CD4-positive, alpha-beta T cell (primary cell): ENCODE measurements around the gene ZNF516. TPM values are rescaled to one million over a fixed set of nuclear protein-coding genes. Genes with fewer than 3 reads are reported as not detected.

Experiments
- ATAC-seq: fragments of 200-7000 bp; cut with Tn5 transposase; one replicate; pipeline ENCODE4 v1.10.0; 2022; ENCODE audit warnings: mild to moderate bottlenecking; ENCODE audit not compliant: poor library complexity
- CTCF ChIA-PET: fragments of 350-600 bp; sonication (Branson Sonifier 250); formaldehyde crosslinking; loops from one replicate; lab custom pipeline; 2021; ENCODE audit warnings: antibody characterized with exemption, inconsistent platforms; lab: Charles Lee
- POLR2A ChIA-PET: fragments of 350-600 bp; sonication (Branson Sonifier 250); formaldehyde crosslinking; loops from one replicate; lab custom pipeline; 2021; ENCODE audit warnings: antibody characterized with exemption, inconsistent platforms; lab: Charles Lee
- DNase-seq, 14 experiments: peaks; one replicate each; pipeline ENCODE4 v3.0.0-alpha.2; 2013 to 2020; ENCODE audit warnings: mixed read lengths in 2 of 14
- H3K27ac ChIP-seq, 2 donors: one replicate each; pipeline versions ENCODE4 v1.5.1 to v1.7.0; 2013; ENCODE audit warnings: low read length in 2 of 2, low read depth in 1 of 2, mild to moderate bottlenecking in 1 of 2
- H3K27me3 ChIP-seq, 2 experiments: 1 replicate in 1 of 2; 2 replicates in 1 of 2; pipeline versions ENCODE4 v1.6.1 to v1.7.0; 2013; ENCODE audit warnings: low read length in 2 of 2, control low read depth in 1 of 2, mild to moderate bottlenecking in 1 of 2, moderate library complexity in 1 of 2; ENCODE audit not compliant: insufficient read depth in 2 of 2, control insufficient read depth in 1 of 2
- H3K36me3 ChIP-seq: one replicate; pipeline ENCODE4 v1.6.1; 2013; ENCODE audit warnings: low read length, control low read depth; ENCODE audit not compliant: insufficient read depth
- H3K4me1 ChIP-seq: one replicate; pipeline ENCODE4 v1.6.1; 2013; ENCODE audit warnings: low read length, control low read depth; ENCODE audit not compliant: insufficient read depth
- H3K4me3 ChIP-seq: one replicate; pipeline ENCODE4 v1.5.1; 2013; ENCODE audit warnings: mild to moderate bottlenecking, low read length, moderate library complexity
- H3K9me3 ChIP-seq, 2 experiments: 1 replicate in 1 of 2; 2 replicates in 1 of 2; pipeline versions ENCODE4 v1.6.1 to v1.7.0; 2013; ENCODE audit warnings: low read length in 2 of 2, mild to moderate bottlenecking in 2 of 2, control low read depth in 1 of 2, moderate library complexity in 1 of 2; ENCODE audit not compliant: control insufficient read depth in 1 of 2, insufficient read depth in 1 of 2
- H3K27ac Mint-ChIP-seq: one replicate; pipeline ENCODE4 v1.8.0; 2020; ENCODE audit warnings: mixed read lengths
- H3K27me3 Mint-ChIP-seq: one replicate; pipeline ENCODE4 v1.8.0; 2021; ENCODE audit warnings: mixed read lengths
- H3K36me3 Mint-ChIP-seq: one replicate; pipeline ENCODE4 v1.8.0; 2021; ENCODE audit warnings: low read depth, mixed read lengths
- H3K4me1 Mint-ChIP-seq: one replicate; pipeline ENCODE4 v1.8.0; 2021; ENCODE audit warnings: low read depth, mixed read lengths
- H3K4me3 Mint-ChIP-seq: one replicate; pipeline ENCODE4 v1.8.0; 2020; ENCODE audit warnings: mild to moderate bottlenecking, mixed read lengths
- H3K9me3 Mint-ChIP-seq: one replicate; pipeline ENCODE4 v1.8.0; 2020; ENCODE audit warnings: mixed read lengths
- CTCF ChIP-seq: fragments of 200-600 bp; IDR thresholded peaks from one replicate; pipeline ENCODE4 v1.8.0; 2022; ENCODE audit warnings: antibody characterized with exemption, mild to moderate bottlenecking
- intact Hi-C, 2 experiments: fragments of 100-400 bp; cut with DNase I in 1 of 2; cut with micrococcal nuclease in 1 of 2; formaldehyde crosslinking; loops; one replicate each; pipeline versions ENCODE4 v1.15.1 to v1.9.0; 2023 to 2025; cut with DNase I, micrococcal nuclease
- total RNA-seq, 174 experiments: library from RNA in 2 of 174; stranded (reverse) in 2 of 174; gene quantifications; one replicate each; pipeline ENCODE4 v1.2.3 and lab custom pipeline; 2021 to 2026

ZNF516 gene
- total RNA-seq, 2 experiments from 2014 or later = 22.4 to 29.3 TPM

DNA sequence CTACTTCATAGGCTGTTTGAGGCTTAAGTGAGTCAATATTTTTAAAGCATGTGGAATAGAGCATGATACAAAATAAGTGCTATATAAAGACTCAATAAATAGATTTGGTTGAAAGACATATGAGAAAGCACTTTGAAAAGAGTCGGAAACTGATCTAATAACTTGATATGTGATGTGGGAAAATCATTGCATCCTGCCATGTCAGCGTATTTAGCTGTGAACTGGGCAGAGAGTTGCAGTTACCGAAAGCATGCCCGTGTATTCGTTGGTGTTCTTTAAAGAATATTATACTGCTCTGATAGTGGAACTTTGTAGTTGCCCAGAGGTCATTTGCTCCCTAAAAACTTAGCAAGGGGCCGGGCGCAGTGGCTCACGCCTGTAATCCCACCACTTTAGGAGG, 37.8 kb upstream of the ZNF516 start:
- ATAC-seq = no peak
- intact Hi-C loops = no loop called here
- ChIA-PET CTCF (no interaction called here), POLR2A (no interaction called here)
- Histone ChIP-seq H3K27me3 (peaks cover 2 to 4% of the 10 kb centered on the region in 2 experiments), H3K9me3 (no peaks in the 10 kb centered on the region), H3K27ac (no peak overlapping the region), H3K36me3 (no peaks in the 10 kb centered on the region), H3K4me1 (peaks cover 7% of the 10 kb centered on the region), H3K4me3 (no peak overlapping the region)
- peaks cover 18% of the 10 kb centered on the region for H3K27me3 Mint-ChIP-seq
- no peak overlapping the region for H3K27ac Mint-ChIP-seq
- no peak for TF ChIP-seq CTCF
- H3K4me1 Mint-ChIP-seq = peaks cover 7% of the 10 kb centered on the region
- H3K4me3 Mint-ChIP-seq = no peak overlapping the region
- no peak for DNase-seq
- H3K36me3 Mint-ChIP-seq = no peaks in the 10 kb centered on the region
- no peaks in the 10 kb centered on the region for H3K9me3 Mint-ChIP-seq

- no peaks in the 10 kb centered on the region for H3K36me3 ChIP-seq
- TF ChIP-seq CTCF = no peak
- H3K4me1 ChIP-seq = peaks cover 7% of the 10 kb centered on the region
- ChIA-PET CTCF (no interaction called here), POLR2A (no interaction called here)
- Mint-ChIP-seq H3K4me1 (peaks cover 7% of the 10 kb centered on the region), H3K27ac (no peak overlapping the region), H3K27me3 (peaks cover 36% of the 10 kb centered on the region), H3K9me3 (no peaks in the 10 kb centered on the region), H3K4me3 (no peak overlapping the region), H3K36me3 (no peaks in the 10 kb centered on the region)
- H3K9me3 ChIP-seq = no peaks in the 10 kb centered on the region
- H3K27me3 ChIP-seq = peaks cover 4 to 5% of the 10 kb centered on the region in 2 experiments
- no peak overlapping the region for H3K4me3 ChIP-seq
- ATAC-seq (no peak), DNase-seq (no peak)
- no peak overlapping the region for H3K27ac ChIP-seq
- intact Hi-C loops = no loop called here
Measured at GRCh38 chr18:76530846-76531245, 35.8 kb upstream of the ZNF516 start.

GRCh38 chr18:76530391-76530790, 35.3 kb upstream of the ZNF516 start:
- Histone ChIP-seq H3K36me3 (no peaks in the 10 kb centered on the region), H3K27ac (no peak overlapping the region), H3K4me3 (no peak overlapping the region), H3K4me1 (peaks cover 7% of the 10 kb centered on the region), H3K9me3 (no peaks in the 10 kb centered on the region), H3K27me3 (peaks cover 4 to 5% of the 10 kb centered on the region in 2 experiments)
- intact Hi-C loops = no loop called here
- Mint-ChIP-seq H3K4me3 (no peak overlapping the region), H3K27ac (no peak overlapping the region), H3K36me3 (no peaks in the 10 kb centered on the region), H3K9me3 (no peaks in the 10 kb centered on the region), H3K4me1 (peaks cover 7% of the 10 kb centered on the region), H3K27me3 (peaks cover 38% of the 10 kb centered on the region)
- ChIA-PET CTCF (no interaction called here), POLR2A (no interaction called here)
- DNase-seq (no peak), ATAC-seq (no peak)
- no peak for TF ChIP-seq CTCF
